ENCODE results near the gene ELK3.

DNA sequence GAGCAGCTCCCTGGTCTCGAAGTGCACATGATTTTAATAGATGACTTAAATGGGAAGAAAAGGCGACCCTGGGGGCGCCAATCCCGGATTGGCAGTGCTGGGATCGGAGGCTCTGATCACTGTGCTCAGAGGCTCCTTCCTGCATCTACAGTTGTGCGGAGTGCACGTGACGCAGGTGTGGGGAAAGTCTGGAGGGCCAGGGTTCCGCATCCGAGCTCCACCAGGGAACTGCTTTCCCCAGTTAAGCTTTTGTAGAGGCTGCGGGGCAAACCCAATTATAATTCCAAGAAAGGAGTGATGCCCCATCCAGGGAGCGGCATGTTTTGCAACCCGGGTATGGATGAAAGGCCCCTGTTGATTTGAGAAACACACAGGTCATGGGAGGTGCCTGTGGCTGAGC lies 36.5 kb downstream of the ELK3 start:
- TF ChIP-seq, protein P1, sequence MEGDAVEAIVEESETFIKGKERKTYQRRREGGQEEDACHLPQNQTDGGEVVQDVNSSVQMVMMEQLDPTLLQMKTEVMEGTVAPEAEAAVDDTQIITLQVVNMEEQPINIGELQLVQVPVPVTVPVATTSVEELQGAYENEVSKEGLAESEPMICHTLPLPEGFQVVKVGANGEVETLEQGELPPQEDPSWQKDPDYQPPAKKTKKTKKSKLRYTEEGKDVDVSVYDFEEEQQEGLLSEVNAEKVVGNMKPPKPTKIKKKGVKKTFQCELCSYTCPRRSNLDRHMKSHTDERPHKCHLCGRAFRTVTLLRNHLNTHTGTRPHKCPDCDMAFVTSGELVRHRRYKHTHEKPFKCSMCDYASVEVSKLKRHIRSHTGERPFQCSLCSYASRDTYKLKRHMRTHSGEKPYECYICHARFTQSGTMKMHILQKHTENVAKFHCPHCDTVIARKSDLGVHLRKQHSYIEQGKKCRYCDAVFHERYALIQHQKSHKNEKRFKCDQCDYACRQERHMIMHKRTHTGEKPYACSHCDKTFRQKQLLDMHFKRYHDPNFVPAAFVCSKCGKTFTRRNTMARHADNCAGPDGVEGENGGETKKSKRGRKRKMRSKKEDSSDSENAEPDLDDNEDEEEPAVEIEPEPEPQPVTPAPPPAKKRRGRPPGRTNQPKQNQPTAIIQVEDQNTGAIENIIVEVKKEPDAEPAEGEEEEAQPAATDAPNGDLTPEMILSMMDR (IDR thresholded peaks at IDR 0.05): no peak
- TF ChIP-seq POLR2A (IDR thresholded peaks at IDR 0.05): no peak

Data from lower leg skin (tissue), 3 donors.